Measurements from ENCODE around the gene GREB1.

GREB1 gene

GRCh38 chr2:11624893-11625292 is 91.0 kb downstream of the GREB1 start:
- TF ChIP-seq EZH2phosphoT487 (IDR thresholded peaks at IDR 0.05; ENCODE audit: low read depth) (no peak), CTCF (IDR thresholded peaks at IDR 0.05; ENCODE audit: low read depth, low read length) (no peak)
- Histone ChIP-seq H3K36me3 (replicated peaks; ENCODE audit: low read depth, low read length) (no peaks in the 10 kb centered on the region), H2AFZ (ENCODE audit: low read depth, low read length) (no peak overlapping the region), H3K79me2 (ENCODE audit: low read length) (no peaks in the 10 kb centered on the region), H3K9me3 (ENCODE audit: insufficient read depth, low read length) (peaks cover 7% of the 10 kb centered on the region; the same call in 1 of the 2 replicates), H3K4me3 (ENCODE audit: low read length) (no peak overlapping the region), H3K27me3 (ENCODE audit: low read depth, low read length) (no peaks in the 10 kb centered on the region), H4K20me1 (ENCODE audit: insufficient read depth, low read length) (no peaks in the 10 kb centered on the region), H3K27ac (ENCODE audit: low read length) (no peak overlapping the region), H3K4me1 (ENCODE audit: low read length) (peaks cover 8% of the 10 kb centered on the region), H3K9ac (ENCODE audit: low read length) (no peak overlapping the region), H3K4me2 (ENCODE audit: low read length) (no peak overlapping the region)

GRCh38 chr2:11625671-11626070 is 91.8 kb downstream of the GREB1 start:
- Histone ChIP-seq H3K4me2 (ENCODE audit: low read length) (no peak overlapping the region), H3K36me3 (replicated peaks; ENCODE audit: low read depth, low read length) (no peaks in the 10 kb centered on the region), H3K9me3 (ENCODE audit: insufficient read depth, low read length) (peaks cover 7% of the 10 kb centered on the region; the same call in 1 of the 2 replicates), H3K4me1 (ENCODE audit: low read length) (peaks cover 8% of the 10 kb centered on the region), H2AFZ (ENCODE audit: low read depth, low read length) (no peak overlapping the region), H3K79me2 (ENCODE audit: low read length) (no peaks in the 10 kb centered on the region), H3K27ac (ENCODE audit: low read length) (no peak overlapping the region), H3K4me3 (ENCODE audit: low read length) (no peak overlapping the region), H3K27me3 (ENCODE audit: low read depth, low read length) (no peaks in the 10 kb centered on the region), H3K9ac (ENCODE audit: low read length) (no peak overlapping the region), H4K20me1 (ENCODE audit: insufficient read depth, low read length) (no peaks in the 10 kb centered on the region)
- TF ChIP-seq CTCF (IDR thresholded peaks at IDR 0.05; ENCODE audit: low read depth, low read length) (no peak), EZH2phosphoT487 (IDR thresholded peaks at IDR 0.05; ENCODE audit: low read depth) (no peak)

GRCh38 chr2:11628675-11629074 is 94.8 kb downstream of the GREB1 start:
- Histone ChIP-seq H3K9me3 (ENCODE audit: insufficient read depth, low read length) (peaks cover 7% of the 10 kb centered on the region; the same call in 1 of the 2 replicates), H3K4me2 (ENCODE audit: low read length) (no peak overlapping the region), H3K27ac (ENCODE audit: low read length) (no peak overlapping the region), H4K20me1 (ENCODE audit: insufficient read depth, low read length) (no peaks in the 10 kb centered on the region), H3K36me3 (replicated peaks; ENCODE audit: low read depth, low read length) (no peaks in the 10 kb centered on the region), H3K9ac (ENCODE audit: low read length) (no peak overlapping the region), H3K4me1 (ENCODE audit: low read length) (peaks cover 8% of the 10 kb centered on the region), H3K27me3 (ENCODE audit: low read depth, low read length) (no peaks in the 10 kb centered on the region), H3K4me3 (ENCODE audit: low read length) (no peak overlapping the region), H3K79me2 (ENCODE audit: low read length) (no peaks in the 10 kb centered on the region), H2AFZ (ENCODE audit: low read depth, low read length) (no peak overlapping the region)
- TF ChIP-seq EZH2phosphoT487 (IDR thresholded peaks at IDR 0.05; ENCODE audit: low read depth) = no peak
- no peak for TF ChIP-seq CTCF (IDR thresholded peaks at IDR 0.05; ENCODE audit: low read depth, low read length)

- no peaks in the 10 kb centered on the region for H3K36me3 ChIP-seq (replicated peaks; ENCODE audit: low read depth, low read length)
These were observed 95.4 kb downstream of the GREB1 start for GRCh38 chr2:11629215-11629614.

More at GRCh38 chr2:11629215-11629614, 95.4 kb downstream of the GREB1 start:
- Histone ChIP-seq H3K27ac (ENCODE audit: low read length) (no peak overlapping the region), H3K9me3 (ENCODE audit: insufficient read depth, low read length) (peaks cover 7% of the 10 kb centered on the region; the same call in 1 of the 2 replicates), H3K4me3 (ENCODE audit: low read length) (no peak overlapping the region), H2AFZ (ENCODE audit: low read depth, low read length) (no peak overlapping the region), H3K79me2 (ENCODE audit: low read length) (no peaks in the 10 kb centered on the region), H3K4me1 (ENCODE audit: low read length) (peaks cover 8% of the 10 kb centered on the region), H4K20me1 (ENCODE audit: insufficient read depth, low read length) (no peaks in the 10 kb centered on the region), H3K9ac (ENCODE audit: low read length) (no peak overlapping the region), H3K27me3 (ENCODE audit: low read depth, low read length) (no peaks in the 10 kb centered on the region), H3K4me2 (ENCODE audit: low read length) (no peak overlapping the region)
- TF ChIP-seq CTCF (IDR thresholded peaks at IDR 0.05; ENCODE audit: low read depth, low read length) (no peak), EZH2phosphoT487 (IDR thresholded peaks at IDR 0.05; ENCODE audit: low read depth) (no peak)

Data from OCI-LY3 (cell line).